Adrenal gland (tissue), 5 donors: ENCODE data around the gene CDK1.

ENCODE experiments used
- POLR2A ChIP-seq, 2 donors: fragments of 450-650 bp; IDR thresholded peaks; one replicate each; pipeline ENCODE4 v1.6.1; 2017; ENCODE audit warnings: antibody characterized with exemption in 2 of 2, mild to moderate bottlenecking in 2 of 2, moderate library complexity in 1 of 2
- TF ChIP-seq, protein P1 (sequence below), 6 experiments: fragments of 450-650 bp in 4 of 6; fragments of 200-600 bp in 2 of 6; sonication (generic) in 1 of 6; IDR thresholded peaks; 1 replicate in 5 of 6; 2 replicates in 1 of 6; pipeline versions ENCODE4 v1.5.1 to v1.8.0; 2016 to 2021; ENCODE audit warnings: antibody characterized with exemption in 6 of 6, mild to moderate bottlenecking in 2 of 6, moderate library complexity in 1 of 6
- donor health status: DM: no; HTN: no; CAD: no.

DNA sequence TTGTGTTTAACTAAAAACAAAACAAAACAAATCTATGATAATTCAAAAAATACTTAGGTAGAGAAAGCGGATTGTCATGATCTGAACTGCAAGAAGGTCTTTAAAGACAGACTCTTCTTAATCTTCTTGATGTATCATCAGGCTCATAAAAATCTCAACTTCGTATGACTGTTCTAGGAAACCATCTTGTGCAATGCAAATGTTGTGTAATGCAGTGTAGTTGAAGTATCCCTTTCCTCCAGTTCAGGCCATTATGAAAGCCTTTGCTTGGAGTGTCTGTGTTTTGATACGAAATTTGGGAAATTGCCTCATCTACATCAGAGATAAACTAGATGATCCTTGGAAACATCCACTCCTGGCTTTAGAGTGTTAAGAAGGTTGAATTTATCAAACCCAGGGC lies 30.9 kb downstream of the CDK1 start:
- TF ChIP-seq, protein P1, sequence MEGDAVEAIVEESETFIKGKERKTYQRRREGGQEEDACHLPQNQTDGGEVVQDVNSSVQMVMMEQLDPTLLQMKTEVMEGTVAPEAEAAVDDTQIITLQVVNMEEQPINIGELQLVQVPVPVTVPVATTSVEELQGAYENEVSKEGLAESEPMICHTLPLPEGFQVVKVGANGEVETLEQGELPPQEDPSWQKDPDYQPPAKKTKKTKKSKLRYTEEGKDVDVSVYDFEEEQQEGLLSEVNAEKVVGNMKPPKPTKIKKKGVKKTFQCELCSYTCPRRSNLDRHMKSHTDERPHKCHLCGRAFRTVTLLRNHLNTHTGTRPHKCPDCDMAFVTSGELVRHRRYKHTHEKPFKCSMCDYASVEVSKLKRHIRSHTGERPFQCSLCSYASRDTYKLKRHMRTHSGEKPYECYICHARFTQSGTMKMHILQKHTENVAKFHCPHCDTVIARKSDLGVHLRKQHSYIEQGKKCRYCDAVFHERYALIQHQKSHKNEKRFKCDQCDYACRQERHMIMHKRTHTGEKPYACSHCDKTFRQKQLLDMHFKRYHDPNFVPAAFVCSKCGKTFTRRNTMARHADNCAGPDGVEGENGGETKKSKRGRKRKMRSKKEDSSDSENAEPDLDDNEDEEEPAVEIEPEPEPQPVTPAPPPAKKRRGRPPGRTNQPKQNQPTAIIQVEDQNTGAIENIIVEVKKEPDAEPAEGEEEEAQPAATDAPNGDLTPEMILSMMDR (IDR thresholded peaks at IDR 0.05): no peak
- TF ChIP-seq POLR2A (IDR thresholded peaks at IDR 0.05): no peak
